Lung (tissue), 12 donors: ENCODE measurements around the gene IL1RN. TPM values are rescaled to one million over a fixed set of nuclear protein-coding genes. Genes with fewer than 3 reads are reported as not detected.

ENCODE experiments used
- ATAC-seq: fragments of 200-7000 bp; cut with Tn5 transposase; one replicate; pipeline ENCODE4 v1.9.1; 2020; ENCODE audit warnings: moderate number of reproducible peaks; ENCODE audit not compliant: insufficient read depth, low FRiP score
- DNase-seq, 3 donors: peaks; one replicate each; pipeline ENCODE4 v3.0.0-alpha.2; 2013 to 2017
- H3K27ac ChIP-seq, 2 donors: one replicate each; pipeline ENCODE4 v1.5.1; 2013; ENCODE audit warnings: mild to moderate bottlenecking in 2 of 2, moderate library complexity in 2 of 2, control low read depth in 1 of 2, inconsistent platforms in 1 of 2, low read depth in 1 of 2, low read length in 1 of 2
- H3K27me3 ChIP-seq, 3 donors: one replicate each; pipeline ENCODE4 v1.5.1; 2013; ENCODE audit warnings: low read length in 2 of 3; ENCODE audit not compliant: control insufficient read depth in 3 of 3, insufficient read depth in 3 of 3
- H3K36me3 ChIP-seq, 4 donors: one replicate each; pipeline ENCODE4 v1.5.1; 2013; ENCODE audit warnings: low read length in 4 of 4, mild to moderate bottlenecking in 1 of 4, moderate library complexity in 1 of 4; ENCODE audit not compliant: control insufficient read depth in 4 of 4, insufficient read depth in 4 of 4
- H3K4me1 ChIP-seq, 5 donors: one replicate each; pipeline ENCODE4 v1.5.1; 2013; ENCODE audit warnings: low read length in 5 of 5, mild to moderate bottlenecking in 2 of 5, moderate library complexity in 1 of 5; ENCODE audit not compliant: control insufficient read depth in 5 of 5, insufficient read depth in 5 of 5
- H3K4me3 ChIP-seq: one replicate; pipeline ENCODE4 v1.5.1; 2013; ENCODE audit warnings: mild to moderate bottlenecking, control low read depth, moderate library complexity
- H3K9ac ChIP-seq, 2 donors: one replicate each; pipeline ENCODE4 v1.5.1; 2013; ENCODE audit warnings: low read length in 2 of 2, control low read depth in 1 of 2; ENCODE audit not compliant: insufficient read depth in 1 of 2
- H3K9me3 ChIP-seq, 4 donors: one replicate each; pipeline ENCODE4 v1.5.1; 2013; ENCODE audit warnings: low read length in 3 of 4, mild to moderate bottlenecking in 1 of 4, moderate library complexity in 1 of 4; ENCODE audit not compliant: control insufficient read depth in 4 of 4, insufficient read depth in 3 of 4
- WGBS, 2 donors: extraction: QIAGEN DNeasy Blood & Tissue Kit; methylation state at CpG; one replicate each; pipeline ENCODE4 v1.1.7; 2013; 5-methylcytosine and 5-hydroxymethylcytosine counted together
- polyA plus RNA-seq, 2 donors: library from polyadenylated mRNA; stranded (reverse); fragments of 200-250 nt; gene quantifications; one replicate each; pipeline ENCODE4 v1.2.1, GENCODE V29; 2013
- total RNA-seq, 2 donors: library from RNA; depleted of rRNA in 1 of 2; stranded (reverse); fragments of >200 nt in 1 of 2; gene quantifications; one replicate each; pipeline ENCODE4 v1.2.1, GENCODE V29; 2014 to 2021
- TF ChIP-seq, protein P1 (sequence below): IDR thresholded peaks from 2 replicates; pipeline ENCODE4 v1.5.1; 2012; ENCODE audit warnings: mild to moderate bottlenecking; ENCODE audit errors: control extremely low read depth, extremely low read depth
- donor health status: control.
- donor health status: control.
- donor health status: Bipolar disorder and iron deficiency.
- donor health status: healthy.
- donor health status: DM: yes; HTN: yes; CAD: no.

IL1RN gene
- total and polyA plus RNA-seq, 4 donors = 9.6 to 850 (median 16.7) TPM

DNA sequence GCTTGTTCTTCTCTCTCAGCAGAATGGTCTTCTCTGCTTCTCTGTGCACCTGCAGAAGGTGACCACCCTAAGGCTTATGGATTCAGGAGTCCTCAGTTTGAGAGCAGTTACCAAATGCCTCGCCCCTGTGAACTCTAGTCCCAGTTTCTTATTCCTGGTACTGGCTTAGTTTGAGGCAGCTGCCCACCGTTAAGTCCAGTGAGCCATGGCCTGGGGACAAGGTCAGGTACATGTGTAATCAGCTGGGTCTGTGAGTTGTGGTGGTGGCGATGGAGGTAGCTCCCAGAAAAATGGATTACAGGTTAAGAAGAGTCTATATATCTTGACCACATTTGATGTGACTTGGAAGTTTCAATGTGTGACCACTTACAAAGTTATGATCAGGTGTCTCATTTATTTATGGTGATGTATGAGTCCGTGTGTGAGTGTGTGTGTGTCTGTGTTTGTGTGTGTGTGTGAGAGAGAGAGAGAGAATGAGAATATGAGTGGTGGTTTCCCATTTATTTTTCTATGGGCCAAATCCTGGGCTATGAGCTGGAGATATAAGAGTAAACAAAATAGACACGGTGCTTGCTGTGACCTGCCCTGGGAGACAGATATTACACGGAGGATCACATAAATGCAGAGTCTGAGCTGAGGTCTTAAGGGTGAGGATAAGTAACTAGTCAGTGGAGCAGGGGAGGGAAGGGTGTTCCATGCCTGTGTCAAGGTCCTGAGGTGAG is 13.0 kb upstream of the IL1RN start:
- TF ChIP-seq, protein P1, sequence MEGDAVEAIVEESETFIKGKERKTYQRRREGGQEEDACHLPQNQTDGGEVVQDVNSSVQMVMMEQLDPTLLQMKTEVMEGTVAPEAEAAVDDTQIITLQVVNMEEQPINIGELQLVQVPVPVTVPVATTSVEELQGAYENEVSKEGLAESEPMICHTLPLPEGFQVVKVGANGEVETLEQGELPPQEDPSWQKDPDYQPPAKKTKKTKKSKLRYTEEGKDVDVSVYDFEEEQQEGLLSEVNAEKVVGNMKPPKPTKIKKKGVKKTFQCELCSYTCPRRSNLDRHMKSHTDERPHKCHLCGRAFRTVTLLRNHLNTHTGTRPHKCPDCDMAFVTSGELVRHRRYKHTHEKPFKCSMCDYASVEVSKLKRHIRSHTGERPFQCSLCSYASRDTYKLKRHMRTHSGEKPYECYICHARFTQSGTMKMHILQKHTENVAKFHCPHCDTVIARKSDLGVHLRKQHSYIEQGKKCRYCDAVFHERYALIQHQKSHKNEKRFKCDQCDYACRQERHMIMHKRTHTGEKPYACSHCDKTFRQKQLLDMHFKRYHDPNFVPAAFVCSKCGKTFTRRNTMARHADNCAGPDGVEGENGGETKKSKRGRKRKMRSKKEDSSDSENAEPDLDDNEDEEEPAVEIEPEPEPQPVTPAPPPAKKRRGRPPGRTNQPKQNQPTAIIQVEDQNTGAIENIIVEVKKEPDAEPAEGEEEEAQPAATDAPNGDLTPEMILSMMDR = no peak
- no peak overlapping the region for H3K9ac ChIP-seq
- no peak for DNase-seq

DNA sequence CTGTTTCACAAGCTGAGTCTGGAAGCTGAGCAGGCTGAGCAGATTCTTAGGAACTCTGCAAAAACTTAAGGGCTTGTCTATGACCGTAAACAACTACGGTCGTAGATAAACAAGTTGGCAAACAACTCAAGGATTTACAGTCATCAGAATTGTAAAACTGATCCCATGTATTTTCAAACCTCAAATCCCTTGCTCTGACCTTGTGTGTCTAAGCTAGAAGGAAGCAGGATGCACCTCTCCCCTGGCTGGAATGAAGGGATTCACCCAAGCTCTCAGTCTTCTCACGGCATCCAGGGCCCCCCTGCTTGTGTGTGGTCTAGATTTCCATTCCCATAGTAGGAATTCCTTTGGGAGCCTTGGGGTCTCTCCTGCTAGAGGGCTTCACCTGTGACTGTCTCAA is 12.4 kb upstream of the IL1RN start:
- Histone ChIP-seq H3K27ac (no peak overlapping the region), H3K4me3 (no peak overlapping the region), H3K36me3 (no peaks in the 10 kb centered on the region), H3K4me1 (peaks cover 0 to 2% (median 0%) of the 10 kb centered on the region in 5 donors), H3K9ac (no peak overlapping the region), H3K27me3 (no peaks in the 10 kb centered on the region), H3K9me3 (no peaks in the 10 kb centered on the region)
- 82 to 85% methylated on average over 4 of the region's 4 CpGs for WGBS, 2 donors
- no peak for ATAC-seq
- TF ChIP-seq, protein P1 = no peak
- DNase-seq = no peak

More for the DNA sequence above, 13.0 kb upstream of the IL1RN start:
- ATAC-seq = no peak
- Histone ChIP-seq H3K36me3 (no peaks in the 10 kb centered on the region), H3K27me3 (no peaks in the 10 kb centered on the region), H3K4me3 (no peak overlapping the region), H3K9me3 (no peaks in the 10 kb centered on the region), H3K4me1 (peaks cover 0 to 2% (median 0%) of the 10 kb centered on the region in 5 donors), H3K27ac (no peak overlapping the region)
- 80 to 88% methylated on average over 6 of the region's 6 CpGs for WGBS, 2 donors

DNA sequence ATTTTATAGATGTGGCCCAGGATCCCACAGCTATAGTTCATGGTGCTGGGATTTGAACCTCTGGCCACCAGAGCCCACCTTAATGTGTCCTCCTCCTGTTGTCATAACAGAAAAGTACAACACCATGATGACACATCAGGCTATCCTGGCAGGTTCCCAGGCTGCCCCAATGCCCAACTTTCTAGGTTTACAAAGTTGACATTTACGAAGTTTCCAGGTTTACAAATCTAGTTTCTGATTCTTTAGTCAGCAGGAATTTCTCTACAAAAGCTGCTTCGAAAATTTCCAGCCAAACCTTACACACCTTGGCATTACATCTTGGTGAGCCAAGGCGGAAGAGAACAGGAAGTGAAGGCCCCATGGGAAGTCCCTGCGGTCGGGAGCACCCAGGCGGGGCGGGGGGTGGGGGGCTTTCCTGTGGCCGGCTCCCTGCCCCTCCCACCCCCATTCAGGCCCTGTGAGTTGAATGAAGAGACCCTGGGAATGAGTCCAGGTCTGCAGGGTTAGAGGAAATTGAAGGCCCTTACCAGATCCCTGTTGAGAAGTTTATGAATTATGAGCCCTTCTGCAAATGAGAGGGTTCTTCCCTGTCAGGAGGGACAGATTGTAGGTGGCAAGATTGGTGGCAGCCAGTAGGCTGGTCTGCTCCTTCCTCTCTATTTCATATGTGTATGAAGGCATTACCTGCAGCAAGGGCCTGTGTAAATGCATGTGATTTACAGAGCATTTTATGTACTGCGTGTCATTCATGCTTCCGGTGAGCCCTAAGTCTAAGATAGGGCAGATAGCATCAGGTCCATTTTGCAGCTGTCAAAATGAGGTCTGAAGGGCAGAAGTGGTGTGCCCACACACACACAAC is 11.1 kb upstream of the IL1RN start:
- H3K36me3 ChIP-seq = no peaks in the 10 kb centered on the region
- no peak overlapping the region for H3K4me3 ChIP-seq
- H3K9me3 ChIP-seq = no peaks in the 10 kb centered on the region
- DNase-seq = no peak
- TF ChIP-seq, protein P1 = no peak
- H3K4me1 ChIP-seq = peaks cover 0 to 2% (median 0%) of the 10 kb centered on the region in 5 donors
- H3K9ac ChIP-seq = no peak overlapping the region
- no peak for ATAC-seq
- H3K27ac ChIP-seq = no peak overlapping the region
- no peaks in the 10 kb centered on the region for H3K27me3 ChIP-seq
- WGBS, 2 donors = 28 to 53% methylated on average over 10 of the region's 10 CpGs
